Peyer's patch (tissue), 4 donors: Measurements from ENCODE around the gene ACSL6. TPM values are rescaled to one million over a fixed set of nuclear protein-coding genes. Genes with fewer than 3 reads are reported as not detected.

Experiments used
- DNase-seq, 3 donors: peaks; one replicate each; pipeline ENCODE4 v3.0.0-alpha.2; 2017 to 2019
- H3K27ac ChIP-seq, 4 donors: fragments of 200-600 bp; sonication (generic); one replicate each; pipeline ENCODE4 v1.5.1; 2016 to 2019
- H3K27me3 ChIP-seq, 2 donors: fragments of 200-600 bp; sonication (generic); one replicate each; pipeline ENCODE4 v1.5.1; 2019
- H3K36me3 ChIP-seq, 3 donors: fragments of 200-600 bp; sonication (generic); one replicate each; pipeline ENCODE4 v1.5.1; 2016 to 2019
- H3K4me1 ChIP-seq, 4 donors: fragments of 200-600 bp; sonication (generic); one replicate each; pipeline ENCODE4 v1.5.1; 2016 to 2019
- H3K4me3 ChIP-seq, 4 donors: fragments of 200-600 bp; sonication (generic); 1 replicate in 3 of 4; 2 replicates in 1 of 4; pipeline ENCODE4 v1.5.1; 2016 to 2019; ENCODE audit warnings: mild to moderate bottlenecking in 1 of 4
- H3K9me3 ChIP-seq, 4 donors: fragments of 200-600 bp; sonication (generic); one replicate each; pipeline ENCODE4 v1.5.1; 2016 to 2019; ENCODE audit warnings: mild to moderate bottlenecking in 1 of 4
- POLR2A ChIP-seq, 2 donors: fragments of 450-650 bp; IDR thresholded peaks; one replicate each; pipeline ENCODE4 v1.5.1; 2017; ENCODE audit warnings: antibody characterized with exemption in 2 of 2, mild to moderate bottlenecking in 2 of 2, moderate library complexity in 2 of 2
- total RNA-seq, 4 donors: library from RNA; depleted of rRNA; stranded (reverse); fragments of >200 nt; gene quantifications; one replicate each; pipeline ENCODE4 v1.1.0, GENCODE V29; 2016
- TF ChIP-seq, protein P1 (sequence below), 6 experiments: fragments of 450-650 bp in 4 of 6; fragments of 200-600 bp in 2 of 6; sonication (generic) in 1 of 6; IDR thresholded peaks; one replicate each; pipeline ENCODE4 v1.5.1; 2017 to 2019; ENCODE audit warnings: antibody characterized with exemption in 6 of 6, mild to moderate bottlenecking in 3 of 6, moderate library complexity in 1 of 6

ACSL6 gene
- total RNA-seq, 4 donors from 2014 or later, result 1.1 to 12.4 (median 7.4) TPM; not detected in 1

DNA sequence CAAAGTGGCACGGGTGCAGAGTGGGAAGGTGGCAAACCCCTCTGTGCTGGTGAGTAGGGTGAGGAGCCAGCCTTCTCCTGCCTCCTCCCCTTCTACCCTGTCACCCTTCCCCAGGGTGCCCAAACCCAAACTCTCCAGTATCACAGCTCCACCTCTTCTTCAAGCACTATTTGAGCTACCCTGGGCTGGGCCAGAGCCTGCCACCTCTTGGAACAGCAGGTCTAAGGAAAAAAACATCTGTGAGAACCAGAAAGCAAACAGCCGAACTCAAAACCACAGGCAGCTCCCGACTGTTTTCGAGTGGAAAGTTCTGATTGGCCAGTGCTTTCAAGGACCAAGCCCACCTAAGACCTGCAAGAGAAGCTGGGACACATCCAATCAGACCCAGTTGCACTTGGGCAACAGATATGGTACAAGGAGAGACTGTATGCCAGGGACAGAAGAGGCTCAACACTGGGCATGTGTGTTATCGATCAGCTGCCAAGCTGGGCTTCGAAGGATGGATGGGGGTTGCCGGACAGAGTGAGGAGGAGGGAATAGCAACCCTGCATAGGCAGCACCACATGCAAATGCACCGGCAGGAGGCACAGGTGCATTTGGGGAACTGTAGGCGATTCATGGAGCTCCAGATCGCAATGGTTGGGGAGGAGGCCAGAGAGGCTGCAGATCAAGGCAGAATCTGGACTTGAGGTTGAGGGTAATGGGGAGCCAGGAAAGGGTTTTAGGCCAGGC is 19.7 kb downstream of the ACSL6 start:
- H3K27ac ChIP-seq, result no peak overlapping the region
- H3K27me3 ChIP-seq, result no peaks in the 10 kb centered on the region
- H3K4me1 ChIP-seq, result no peaks in the 10 kb centered on the region
- TF ChIP-seq, protein P1, sequence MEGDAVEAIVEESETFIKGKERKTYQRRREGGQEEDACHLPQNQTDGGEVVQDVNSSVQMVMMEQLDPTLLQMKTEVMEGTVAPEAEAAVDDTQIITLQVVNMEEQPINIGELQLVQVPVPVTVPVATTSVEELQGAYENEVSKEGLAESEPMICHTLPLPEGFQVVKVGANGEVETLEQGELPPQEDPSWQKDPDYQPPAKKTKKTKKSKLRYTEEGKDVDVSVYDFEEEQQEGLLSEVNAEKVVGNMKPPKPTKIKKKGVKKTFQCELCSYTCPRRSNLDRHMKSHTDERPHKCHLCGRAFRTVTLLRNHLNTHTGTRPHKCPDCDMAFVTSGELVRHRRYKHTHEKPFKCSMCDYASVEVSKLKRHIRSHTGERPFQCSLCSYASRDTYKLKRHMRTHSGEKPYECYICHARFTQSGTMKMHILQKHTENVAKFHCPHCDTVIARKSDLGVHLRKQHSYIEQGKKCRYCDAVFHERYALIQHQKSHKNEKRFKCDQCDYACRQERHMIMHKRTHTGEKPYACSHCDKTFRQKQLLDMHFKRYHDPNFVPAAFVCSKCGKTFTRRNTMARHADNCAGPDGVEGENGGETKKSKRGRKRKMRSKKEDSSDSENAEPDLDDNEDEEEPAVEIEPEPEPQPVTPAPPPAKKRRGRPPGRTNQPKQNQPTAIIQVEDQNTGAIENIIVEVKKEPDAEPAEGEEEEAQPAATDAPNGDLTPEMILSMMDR (IDR thresholded peaks at IDR 0.05), result no peak
- no peak for TF ChIP-seq POLR2A (IDR thresholded peaks at IDR 0.05)
- H3K4me3 ChIP-seq, result no peak overlapping the region
- no peaks in the 10 kb centered on the region for H3K36me3 ChIP-seq
- DNase-seq, result peak in 1 of 3 donors; percentile 20
- no peaks in the 10 kb centered on the region for H3K9me3 ChIP-seq

DNA sequence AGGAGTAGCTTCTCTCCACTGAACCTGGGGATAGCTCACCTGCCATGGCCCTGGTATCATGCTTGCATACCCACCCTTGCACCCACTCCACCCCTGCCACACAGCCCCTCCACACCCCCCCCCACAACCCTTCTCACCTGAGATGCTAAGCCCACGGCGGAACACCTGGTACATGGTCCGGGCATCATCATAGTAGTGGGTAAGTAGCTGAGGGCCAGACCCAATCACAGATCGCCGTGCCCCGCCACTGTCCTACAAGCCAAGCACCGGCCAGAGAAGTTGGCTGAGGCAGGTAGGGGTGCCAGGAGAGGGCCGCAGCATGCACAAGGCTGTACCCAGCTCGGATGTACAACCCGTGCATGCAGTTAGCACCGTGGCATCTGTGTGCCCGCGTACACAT is 20.7 kb downstream of the ACSL6 start:
- DNase-seq, result peak in 1 of 3 donors; percentile 21
- TF ChIP-seq, protein P1 (IDR thresholded peaks at IDR 0.05), result no peak
- TF ChIP-seq POLR2A (IDR thresholded peaks at IDR 0.05), result no peak
- H3K27me3 ChIP-seq, result no peaks in the 10 kb centered on the region
- H3K4me1 ChIP-seq, result no peaks in the 10 kb centered on the region
- H3K27ac ChIP-seq, result no peak overlapping the region
- no peaks in the 10 kb centered on the region for H3K9me3 ChIP-seq
- no peak overlapping the region for H3K4me3 ChIP-seq
- no peaks in the 10 kb centered on the region for H3K36me3 ChIP-seq

DNA sequence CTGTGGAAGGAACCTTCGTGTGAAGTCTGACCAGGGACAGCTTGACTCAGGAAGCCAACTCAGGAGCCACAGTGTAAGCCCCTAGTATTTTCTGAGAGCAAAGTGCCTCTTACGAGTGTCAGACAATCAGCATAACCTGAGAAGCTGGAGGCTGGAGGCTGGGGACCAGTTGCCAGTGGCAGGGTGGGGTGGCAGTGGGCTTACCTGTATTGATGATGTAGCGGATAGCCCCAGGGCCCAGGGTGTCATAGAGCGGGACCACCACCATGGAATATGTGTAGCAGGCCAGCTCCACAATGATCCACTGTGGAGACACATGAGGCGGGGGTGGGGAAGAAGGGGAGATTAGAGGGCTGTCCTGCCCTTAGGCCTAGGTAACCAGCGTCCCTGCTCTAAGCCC is 22.9 kb downstream of the ACSL6 start:
- Histone ChIP-seq H3K36me3 (no peaks in the 10 kb centered on the region), H3K27ac (no peak overlapping the region), H3K27me3 (no peaks in the 10 kb centered on the region), H3K4me1 (no peaks in the 10 kb centered on the region), H3K9me3 (no peaks in the 10 kb centered on the region), H3K4me3 (no peak overlapping the region)
- peak in 1 of 3 donors; percentile 23 for DNase-seq
- TF ChIP-seq, protein P1 (IDR thresholded peaks at IDR 0.05), result no peak

DNA sequence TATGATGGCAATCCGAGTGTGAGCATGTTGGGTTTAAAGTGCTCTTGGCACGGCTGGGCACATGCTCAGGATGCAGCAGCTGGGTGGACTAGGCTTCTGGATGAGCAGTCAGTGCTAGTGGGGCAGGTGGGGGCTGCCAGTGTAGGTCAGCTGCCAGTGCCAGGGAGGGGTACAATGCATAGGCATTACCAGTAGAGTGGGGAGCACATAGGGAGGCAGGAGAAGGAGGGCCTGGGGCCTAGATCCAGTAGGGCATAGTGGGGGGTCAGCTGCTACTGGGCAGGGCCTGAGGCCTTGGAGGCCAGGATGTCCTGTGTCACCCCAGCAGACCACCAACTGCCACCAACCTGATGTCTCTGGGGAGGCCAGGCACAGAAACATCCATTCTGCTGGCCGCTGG is 24.2 kb downstream of the ACSL6 start:
- Histone ChIP-seq H3K27me3 (no peaks in the 10 kb centered on the region), H3K36me3 (no peaks in the 10 kb centered on the region), H3K9me3 (no peaks in the 10 kb centered on the region), H3K27ac (no peak overlapping the region), H3K4me3 (no peak overlapping the region), H3K4me1 (no peaks in the 10 kb centered on the region)
- peak in 1 of 3 donors; percentile 18 for DNase-seq
- TF ChIP-seq, protein P1 (IDR thresholded peaks at IDR 0.05), result no peak
- no peak for TF ChIP-seq POLR2A (IDR thresholded peaks at IDR 0.05)

DNA sequence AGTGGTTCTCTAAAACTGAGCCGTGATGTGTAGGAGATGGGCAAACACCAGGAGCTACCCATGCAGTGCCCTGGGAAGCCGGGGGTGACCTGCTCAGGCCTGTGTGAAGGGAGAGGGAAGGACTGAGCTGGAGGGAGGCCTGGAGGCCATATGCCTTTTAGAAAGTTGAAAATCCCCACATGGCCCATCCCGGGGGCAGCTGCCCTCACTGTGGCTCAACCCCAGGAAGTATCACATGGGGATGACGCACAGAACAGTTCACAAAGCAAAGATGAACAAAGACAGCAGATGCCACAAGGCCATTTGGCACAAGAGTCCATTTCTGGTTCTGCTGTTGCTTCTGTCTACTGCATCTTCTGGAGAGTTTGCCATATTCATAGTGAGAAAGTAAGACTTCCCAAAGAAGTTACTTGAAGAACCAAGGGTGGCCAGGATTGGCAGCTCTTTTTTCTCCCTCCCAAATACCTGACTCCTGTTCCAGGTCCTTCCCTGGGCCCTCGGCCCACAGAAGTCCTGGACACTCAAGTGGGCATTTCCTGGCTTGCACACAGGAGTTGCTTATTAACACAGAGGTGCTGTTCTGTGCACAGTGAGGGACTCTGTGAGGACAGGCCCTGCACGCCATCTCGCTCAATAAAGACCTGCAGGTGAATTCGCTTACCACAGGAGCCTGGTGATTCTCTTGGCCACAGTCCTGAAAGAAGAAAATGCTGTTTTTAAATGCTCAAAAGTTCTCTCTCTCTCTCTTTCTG is 25.1 kb downstream of the ACSL6 start:
- DNase-seq, result peak in 1 of 3 donors; percentile 15
- Histone ChIP-seq H3K27ac (no peak overlapping the region), H3K36me3 (no peaks in the 10 kb centered on the region), H3K9me3 (no peaks in the 10 kb centered on the region), H3K4me3 (no peak overlapping the region), H3K4me1 (no peaks in the 10 kb centered on the region), H3K27me3 (no peaks in the 10 kb centered on the region)
- TF ChIP-seq POLR2A (IDR thresholded peaks at IDR 0.05), result no peak
- TF ChIP-seq, protein P1 (IDR thresholded peaks at IDR 0.05), result no peak
